Esophagus muscularis mucosa (tissue), 4 donors: ENCODE results near the gene HLA-DQB2. TPM values are rescaled to one million over a fixed set of nuclear protein-coding genes. Genes with fewer than 3 reads are reported as not detected.

Experiments
- DNase-seq: peaks from one replicate; pipeline ENCODE4 v3.0.0-alpha.2; 2017; ENCODE audit errors: extremely low spot score
- H3K27ac ChIP-seq, 4 donors: fragments of 200-600 bp; sonication (generic); replicated peaks in 1 of 4; 1 replicate in 3 of 4; 2 replicates in 1 of 4; pipeline ENCODE4 v1.5.1; 2016 to 2019; ENCODE audit warnings: mild to moderate bottlenecking in 1 of 4
- H3K27me3 ChIP-seq, 4 donors: fragments of 200-600 bp; sonication (generic); one replicate each; pipeline versions ENCODE4 v1.5.1 to v1.6.0; 2016 to 2019
- H3K36me3 ChIP-seq, 4 donors: fragments of 200-600 bp; sonication (generic); one replicate each; pipeline ENCODE4 v1.5.1; 2016 to 2019
- H3K4me1 ChIP-seq, 4 donors: fragments of 200-600 bp; sonication (generic); one replicate each; pipeline ENCODE4 v1.5.1; 2016 to 2019
- H3K4me3 ChIP-seq, 4 donors: fragments of 200-600 bp; sonication (generic); 1 replicate in 2 of 4; 2 replicates in 2 of 4; pipeline ENCODE4 v1.5.1; 2016 to 2019; ENCODE audit warnings: mild to moderate bottlenecking in 4 of 4, moderate library complexity in 1 of 4
- H3K9me3 ChIP-seq, 4 donors: fragments of 200-600 bp; sonication (generic); 1 replicate in 3 of 4; 2 replicates in 1 of 4; pipeline ENCODE4 v1.5.1; 2016 to 2019
- EP300 ChIP-seq: sonication (generic); formaldehyde crosslinking; IDR thresholded peaks from one replicate; pipeline ENCODE4 v1.6.1; 2017; ENCODE audit warnings: antibody characterized with exemption
- POLR2A ChIP-seq: fragments of 450-650 bp; IDR thresholded peaks from one replicate; pipeline ENCODE4 v1.6.1; 2017; ENCODE audit warnings: antibody characterized with exemption, moderate library complexity, mild to moderate bottlenecking, low read depth
- POLR2AphosphoS5 ChIP-seq, 2 donors: sonication (generic); formaldehyde crosslinking; IDR thresholded peaks; one replicate each; pipeline ENCODE4 v1.6.1; 2017; ENCODE audit warnings: antibody characterized with exemption in 2 of 2
- WGBS: methylation state at CpG from one replicate; pipeline ENCODE4 v1.1.5; 2018; 5-methylcytosine and 5-hydroxymethylcytosine counted together
- intact Hi-C: fragments of 100-400 bp; cut with DNase I; formaldehyde crosslinking; loops from one replicate; pipeline ENCODE4 v1.15.1; 2023
- total RNA-seq, 4 donors: library from RNA; depleted of rRNA; stranded (reverse); fragments of >200 nt; gene quantifications; one replicate each; pipeline versions ENCODE4 v1.1.0 to v1.2.1, GENCODE V29; 2016
- TF ChIP-seq, protein P1 (sequence below), 3 experiments: fragments of 200-600 bp in 2 of 3; fragments of 450-650 bp in 1 of 3; sonication (generic) in 2 of 3; IDR thresholded peaks; one replicate each; pipeline ENCODE4 v1.5.1; 2017 to 2019; ENCODE audit warnings: antibody characterized with exemption in 3 of 3, mild to moderate bottlenecking in 2 of 3, moderate library complexity in 1 of 3

Gene HLA-DQB2
- total RNA-seq, 4 donors from 2014 or later: 0.33 to 1.7 (median 0.86) TPM

GRCh38 chr6:32775071-32775470, 11.7 kb upstream of the HLA-DQB2 start:
- Histone ChIP-seq H3K27ac (no peak overlapping the region), H3K27me3 (peaks cover 0 to 13% (median 0%) of the 10 kb centered on the region in 4 donors), H3K36me3 (no peaks in the 10 kb centered on the region), H3K9me3 (no peaks in the 10 kb centered on the region), H3K4me1 (no peaks in the 10 kb centered on the region), H3K4me3 (no peak overlapping the region)
- no peak for TF ChIP-seq POLR2A
- TF ChIP-seq EP300: no peak
- no peak for TF ChIP-seq POLR2AphosphoS5 (IDR thresholded peaks at IDR 0.05)
- TF ChIP-seq, protein P1, sequence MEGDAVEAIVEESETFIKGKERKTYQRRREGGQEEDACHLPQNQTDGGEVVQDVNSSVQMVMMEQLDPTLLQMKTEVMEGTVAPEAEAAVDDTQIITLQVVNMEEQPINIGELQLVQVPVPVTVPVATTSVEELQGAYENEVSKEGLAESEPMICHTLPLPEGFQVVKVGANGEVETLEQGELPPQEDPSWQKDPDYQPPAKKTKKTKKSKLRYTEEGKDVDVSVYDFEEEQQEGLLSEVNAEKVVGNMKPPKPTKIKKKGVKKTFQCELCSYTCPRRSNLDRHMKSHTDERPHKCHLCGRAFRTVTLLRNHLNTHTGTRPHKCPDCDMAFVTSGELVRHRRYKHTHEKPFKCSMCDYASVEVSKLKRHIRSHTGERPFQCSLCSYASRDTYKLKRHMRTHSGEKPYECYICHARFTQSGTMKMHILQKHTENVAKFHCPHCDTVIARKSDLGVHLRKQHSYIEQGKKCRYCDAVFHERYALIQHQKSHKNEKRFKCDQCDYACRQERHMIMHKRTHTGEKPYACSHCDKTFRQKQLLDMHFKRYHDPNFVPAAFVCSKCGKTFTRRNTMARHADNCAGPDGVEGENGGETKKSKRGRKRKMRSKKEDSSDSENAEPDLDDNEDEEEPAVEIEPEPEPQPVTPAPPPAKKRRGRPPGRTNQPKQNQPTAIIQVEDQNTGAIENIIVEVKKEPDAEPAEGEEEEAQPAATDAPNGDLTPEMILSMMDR (IDR thresholded peaks at IDR 0.05): no peak
- no peak for DNase-seq
- 38% methylated on average over 1 of the region's 1 CpG for WGBS
- intact Hi-C loops: no loop called here

DNA sequence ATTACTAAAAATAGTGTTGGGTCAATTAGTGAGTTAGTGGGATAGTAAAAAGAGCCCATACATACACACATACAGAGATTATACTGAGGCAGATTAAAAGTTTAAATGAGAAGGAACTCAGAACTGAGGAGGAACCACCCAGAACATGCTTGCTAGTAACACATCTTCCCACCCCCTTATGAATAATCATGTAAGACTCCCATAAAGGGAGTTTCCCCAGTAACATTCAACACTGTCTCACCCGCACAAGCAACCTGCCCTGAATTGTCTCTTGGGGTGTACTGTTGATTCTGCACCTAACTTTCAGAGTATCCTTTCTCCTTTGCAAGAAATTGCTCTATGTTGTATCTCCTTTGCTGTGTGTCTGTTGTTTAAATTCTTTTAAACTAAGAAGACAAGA, 11.1 kb upstream of the HLA-DQB2 start:
- H3K27me3 ChIP-seq: peaks cover 0 to 15% (median 0%) of the 10 kb centered on the region in 4 donors
- WGBS: 57% methylated on average over 1 of the region's 1 CpG
- TF ChIP-seq POLR2A (no peak), EP300 (no peak), POLR2AphosphoS5 (IDR thresholded peaks at IDR 0.05) (no peak)
- TF ChIP-seq, protein P1 (IDR thresholded peaks at IDR 0.05): no peak
- H3K9me3 ChIP-seq: no peaks in the 10 kb centered on the region
- no peaks in the 10 kb centered on the region for H3K36me3 ChIP-seq
- H3K4me1 ChIP-seq: no peaks in the 10 kb centered on the region
- DNase-seq: no peak
- no peak overlapping the region for H3K4me3 ChIP-seq
- no peak overlapping the region for H3K27ac ChIP-seq
- intact Hi-C loops: no loop called here

- Histone ChIP-seq H3K27ac (no peak overlapping the region), H3K4me1 (no peaks in the 10 kb centered on the region), H3K4me3 (no peak overlapping the region), H3K9me3 (no peaks in the 10 kb centered on the region), H3K27me3 (peaks cover 0 to 18% (median 0%) of the 10 kb centered on the region in 4 donors), H3K36me3 (no peaks in the 10 kb centered on the region)
- TF ChIP-seq POLR2AphosphoS5 (IDR thresholded peaks at IDR 0.05) (no peak), POLR2A (no peak), EP300 (no peak)
- TF ChIP-seq, protein P1 (IDR thresholded peaks at IDR 0.05): no peak
- DNase-seq: no peak
- intact Hi-C loops: no loop called here
- WGBS: 15% methylated on average over 1 of the region's 1 CpG
Measured at GRCh38 chr6:32772656-32773055, 9.3 kb upstream of the HLA-DQB2 start.

- Histone ChIP-seq H3K36me3 (no peaks in the 10 kb centered on the region), H3K27ac (no peak overlapping the region), H3K4me3 (no peak overlapping the region), H3K9me3 (no peaks in the 10 kb centered on the region), H3K4me1 (no peaks in the 10 kb centered on the region), H3K27me3 (peaks cover 0 to 51% (median 0%) of the 10 kb centered on the region in 4 donors)
- no peak for DNase-seq
- intact Hi-C loops: loop anchor here (5.0 kb wide), 1 partner anchor 97 kb away; the partner anchor contains the start of gene HLA-DQB1
- no peak for TF ChIP-seq POLR2AphosphoS5 (IDR thresholded peaks at IDR 0.05)
- no peak for TF ChIP-seq POLR2A
- TF ChIP-seq, protein P1 (IDR thresholded peaks at IDR 0.05): no peak
- TF ChIP-seq EP300: no peak
- 24% methylated on average over 1 of the region's 1 CpG for WGBS
Measured at GRCh38 chr6:32764048-32764447, 716 bp upstream of the HLA-DQB2 start.

GRCh38 chr6:32761548-32761947, 1.8 kb downstream of the HLA-DQB2 start:
- DNase-seq: no peak
- no peaks in the 10 kb centered on the region for H3K36me3 ChIP-seq
- H3K27me3 ChIP-seq: peaks cover 0 to 43% (median 0%) of the 10 kb centered on the region in 4 donors
- intact Hi-C loops: loop anchor here (5.0 kb wide), 1 partner anchor 94 kb away; the partner anchor contains the start of gene HLA-DQB1
- WGBS: 56% methylated on average over 21 of the region's 40 CpGs
- TF ChIP-seq, protein P1 (IDR thresholded peaks at IDR 0.05): no peak
- TF ChIP-seq EP300: no peak
- TF ChIP-seq POLR2A: no peak
- no peak for TF ChIP-seq POLR2AphosphoS5 (IDR thresholded peaks at IDR 0.05)
- H3K27ac ChIP-seq: no peak overlapping the region
- H3K4me1 ChIP-seq: no peaks in the 10 kb centered on the region
- no peak overlapping the region for H3K4me3 ChIP-seq
- no peaks in the 10 kb centered on the region for H3K9me3 ChIP-seq
